OCI-M2 (cell line): ENCODE results near the gene PNCK.
"Not testable (repeated sequence)": the region's sequence is repeated elsewhere in the genome, so short reads cannot be mapped to it uniquely, and the experiment has no call there.

Experiments
- DNase-seq: peaks from one replicate; lab custom pipeline; 2025; ENCODE audit not compliant: unreplicated experiment; lab: John Stamatoyannopoulos, UW

PNCK gene

DNA sequence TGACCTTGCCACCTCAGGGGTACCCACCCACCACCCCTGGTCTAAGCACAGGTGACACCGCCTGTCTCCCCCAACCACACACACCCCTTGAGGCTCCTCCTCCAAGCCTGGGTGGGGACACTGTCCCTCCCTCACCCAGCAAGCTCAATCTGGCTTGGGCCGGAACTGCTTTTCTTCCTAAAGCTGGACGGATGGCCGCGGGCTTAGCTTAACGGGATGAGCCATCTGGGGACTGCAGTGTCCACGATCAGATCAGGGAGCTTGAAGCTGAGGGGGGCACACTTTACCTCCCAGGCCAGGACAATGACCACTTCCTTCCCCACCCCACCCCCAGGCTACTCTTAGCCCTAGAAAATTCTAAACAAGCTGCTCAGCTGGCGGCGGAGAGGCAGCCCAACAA, 13.1 kb upstream of the PNCK start:
- DNase-seq, result no peak

DNA sequence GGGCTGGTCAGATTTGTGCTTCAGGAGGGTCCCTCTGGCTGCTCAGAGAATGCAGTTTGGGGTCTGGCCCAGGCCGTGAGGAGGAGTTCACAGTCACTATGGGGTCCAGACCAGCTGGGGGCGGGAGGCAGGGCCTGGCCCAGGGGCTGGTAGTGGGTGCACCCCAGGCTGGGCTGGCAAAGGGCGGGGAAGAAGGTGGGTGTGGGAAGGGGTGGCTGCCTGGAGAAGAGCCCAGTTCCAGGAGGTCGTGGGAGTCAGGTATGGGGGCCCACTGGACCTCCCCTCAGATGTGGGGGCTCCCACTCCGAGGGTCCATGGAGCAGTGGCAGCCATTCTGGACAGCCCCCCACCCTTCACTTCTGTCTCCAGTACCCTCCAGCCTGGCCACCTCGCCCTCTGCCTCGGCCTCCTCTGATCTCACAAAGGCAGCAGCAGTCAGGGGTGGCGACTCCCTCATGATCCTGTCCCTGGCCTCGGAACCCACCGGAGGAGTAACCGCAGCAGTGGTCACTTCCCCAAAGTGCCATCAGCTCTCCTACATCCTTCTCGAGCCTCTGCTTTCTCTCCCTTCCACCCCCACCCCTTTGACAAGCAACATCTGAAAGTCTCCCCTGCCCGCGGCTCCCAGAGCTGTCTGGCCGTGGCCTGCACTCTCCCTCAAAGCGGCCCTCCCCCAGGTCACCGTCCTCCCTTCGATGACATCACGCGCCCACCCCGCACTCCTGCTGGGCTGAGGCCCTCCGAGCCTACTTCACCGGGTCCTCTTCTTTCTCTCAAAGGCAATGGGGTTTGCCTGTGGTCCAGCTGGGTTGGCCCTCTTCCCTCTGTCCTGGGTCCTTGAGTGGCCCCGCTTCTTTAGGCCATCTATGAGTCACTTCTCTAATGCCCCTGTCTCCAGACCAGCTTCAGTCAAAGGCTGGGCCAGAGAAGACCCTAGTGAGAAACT, 12.4 kb upstream of the PNCK start:
- DNase-seq, result no peak

DNA sequence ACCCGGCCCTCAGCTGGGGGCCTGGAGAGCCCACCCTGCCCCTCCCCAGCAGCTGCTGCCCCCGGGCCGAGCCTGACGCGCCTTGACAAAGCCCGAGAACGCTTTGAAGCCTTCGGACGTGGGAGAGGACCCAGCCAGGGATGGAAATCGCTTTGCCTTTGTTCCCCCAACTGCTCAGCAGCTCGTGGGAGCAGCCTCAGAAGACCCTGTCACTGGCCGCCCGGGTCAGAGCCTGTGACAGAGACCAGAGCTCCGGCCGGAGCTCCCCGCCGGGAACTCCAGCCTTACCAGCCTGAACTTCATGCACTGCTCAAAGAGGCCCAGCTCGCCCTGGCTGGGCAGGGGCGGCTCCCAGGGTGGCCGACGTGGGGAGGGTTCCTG, 11.5 kb upstream of the PNCK start:
- no peak for DNase-seq

DNA sequence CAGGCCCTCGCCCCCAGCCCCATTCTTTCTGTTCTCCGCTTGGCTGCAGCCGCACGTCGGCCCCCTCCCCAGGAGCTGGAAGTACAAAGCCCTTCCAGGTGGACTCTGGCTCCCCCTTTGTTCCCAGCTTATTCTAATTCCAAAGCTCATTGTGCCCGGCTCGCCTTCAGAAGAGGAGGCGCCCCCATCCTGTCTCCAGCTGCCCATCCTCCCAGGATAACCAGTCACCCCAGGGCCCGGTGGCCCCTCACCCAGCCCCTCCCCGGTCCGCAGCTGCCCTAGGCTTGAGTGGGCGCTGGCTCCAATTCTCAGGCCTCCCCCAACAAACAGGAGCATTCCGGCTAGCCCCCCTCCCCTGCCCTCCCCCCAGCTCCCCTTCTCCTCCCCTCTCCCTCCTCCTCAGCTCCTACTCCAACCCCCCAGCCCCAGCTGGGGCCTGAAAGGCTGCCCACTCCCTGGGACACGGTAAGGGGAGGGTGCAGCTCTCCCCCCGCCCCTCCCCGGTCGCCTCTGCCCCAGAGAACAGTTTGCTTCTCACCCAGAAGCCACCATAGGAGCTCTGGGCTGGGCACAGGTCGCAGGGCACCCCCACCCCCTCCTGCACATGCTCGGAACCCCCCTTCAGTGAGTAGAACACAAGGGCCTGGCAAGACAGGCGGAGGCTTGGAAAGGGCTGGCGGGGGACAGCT, 11.0 kb upstream of the PNCK start:
- no peak for DNase-seq

DNA sequence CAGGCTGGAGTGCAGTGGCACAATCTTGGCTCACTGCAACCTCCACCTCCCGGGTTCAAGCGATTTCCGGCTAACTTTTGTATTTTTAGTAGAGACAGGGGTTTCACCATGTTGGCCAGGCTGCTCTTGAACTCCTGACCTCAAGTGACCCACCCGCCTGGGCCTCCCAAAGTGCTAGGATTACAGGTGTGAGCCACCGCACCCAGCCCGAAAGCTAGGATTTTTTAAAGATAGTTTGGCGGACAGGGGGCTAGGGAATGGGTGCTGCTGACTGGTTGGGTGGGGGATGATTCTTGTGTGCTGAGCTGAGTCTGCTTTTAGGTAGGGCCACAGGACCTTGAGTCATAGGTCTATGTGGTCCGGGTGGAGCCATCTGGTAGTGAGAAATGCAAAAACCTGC, 9.9 kb upstream of the PNCK start:
- not testable (repeated sequence) for DNase-seq

DNA sequence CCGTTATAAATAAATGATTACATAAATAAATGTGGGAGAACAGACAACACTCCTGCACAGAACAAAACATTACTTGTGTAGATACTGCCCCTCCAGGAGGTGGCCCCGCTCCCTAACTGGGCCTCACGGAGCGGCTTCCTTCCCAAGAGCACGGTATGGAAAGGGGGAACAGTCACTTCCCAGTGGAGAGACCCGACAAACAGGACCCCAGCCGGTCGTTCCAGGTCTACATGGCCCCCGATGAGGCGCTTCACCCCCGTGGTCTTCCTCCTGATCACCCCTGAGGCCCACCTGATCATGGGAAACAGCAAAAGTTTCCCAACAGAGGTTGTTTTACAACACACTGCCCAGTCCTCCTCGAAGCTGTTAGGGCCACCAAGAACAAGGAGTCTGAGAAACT, 7.6 kb upstream of the PNCK start:
- no peak for DNase-seq

DNA sequence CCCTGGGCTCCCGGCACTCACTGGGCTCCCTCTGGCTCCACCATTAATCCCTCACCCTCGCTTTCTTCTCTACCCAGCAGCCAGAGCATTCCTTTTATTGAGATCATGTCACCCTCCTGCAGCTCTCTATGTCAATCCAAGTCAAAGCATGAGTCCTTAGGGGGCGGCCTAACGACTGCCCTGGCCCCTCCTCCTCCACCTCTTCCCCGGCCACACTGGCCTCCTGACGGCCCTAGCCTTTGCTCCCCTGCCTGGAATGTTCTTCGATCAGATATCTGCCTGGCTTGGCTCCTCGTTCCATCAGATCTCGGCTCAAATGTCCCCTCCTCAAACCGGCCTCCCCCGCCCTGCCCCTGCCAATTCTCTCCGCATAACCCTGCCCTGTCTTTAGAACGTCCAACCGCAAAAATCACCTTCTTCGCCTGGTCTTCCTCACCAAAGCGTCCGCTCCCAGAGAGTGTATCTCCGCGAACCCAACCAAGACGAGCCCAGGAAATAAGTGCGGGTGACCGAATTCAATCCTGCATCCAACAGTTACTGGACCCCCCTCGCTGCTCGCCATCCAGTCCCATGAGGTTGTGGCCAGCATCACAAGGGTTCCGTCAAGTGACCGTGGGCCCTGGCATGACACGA, 722 bp upstream of the PNCK start:
- no peak for DNase-seq

DNA sequence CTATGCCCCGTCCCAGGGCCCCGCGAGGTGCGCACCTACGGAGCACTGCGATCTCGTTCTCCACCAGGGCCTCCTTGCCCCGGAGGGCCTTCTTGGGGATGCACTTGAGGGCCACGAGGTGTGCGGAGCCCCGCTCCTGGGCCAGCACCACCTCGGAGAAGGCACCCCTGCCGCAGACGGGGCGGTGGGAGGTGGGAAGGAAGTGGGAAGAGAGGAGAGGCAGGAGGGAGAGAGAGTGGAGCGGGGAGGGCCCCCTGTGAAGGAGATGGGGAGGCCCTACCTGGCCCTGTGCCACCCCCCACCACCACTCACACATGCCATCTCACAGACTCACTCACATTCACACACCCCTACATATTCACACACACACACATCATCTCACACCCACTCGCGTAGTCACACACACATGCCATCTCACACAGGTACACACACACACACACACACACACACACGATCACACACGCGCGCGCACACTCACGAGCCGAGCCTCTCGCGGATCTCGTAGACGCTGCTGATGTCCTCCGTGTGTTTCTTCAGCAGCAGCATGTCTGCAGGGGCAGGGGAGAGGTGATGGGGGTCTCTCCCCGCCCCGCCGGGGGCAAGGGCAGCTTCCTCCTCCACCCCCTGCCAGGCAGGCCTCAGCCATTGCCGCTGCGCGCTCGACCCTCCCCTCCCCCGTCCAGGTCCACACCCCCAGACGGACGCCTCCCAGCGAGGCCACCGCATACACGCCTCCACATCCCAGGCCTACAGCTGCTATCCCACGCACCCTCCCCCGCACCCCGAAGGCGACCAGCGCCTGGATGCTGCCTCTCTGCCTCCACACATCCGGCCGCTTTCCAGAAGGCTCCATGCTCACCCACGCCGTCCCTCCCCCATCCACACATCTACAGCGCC, 834 bp downstream of the PNCK start:
- DNase-seq, result no peak

DNA sequence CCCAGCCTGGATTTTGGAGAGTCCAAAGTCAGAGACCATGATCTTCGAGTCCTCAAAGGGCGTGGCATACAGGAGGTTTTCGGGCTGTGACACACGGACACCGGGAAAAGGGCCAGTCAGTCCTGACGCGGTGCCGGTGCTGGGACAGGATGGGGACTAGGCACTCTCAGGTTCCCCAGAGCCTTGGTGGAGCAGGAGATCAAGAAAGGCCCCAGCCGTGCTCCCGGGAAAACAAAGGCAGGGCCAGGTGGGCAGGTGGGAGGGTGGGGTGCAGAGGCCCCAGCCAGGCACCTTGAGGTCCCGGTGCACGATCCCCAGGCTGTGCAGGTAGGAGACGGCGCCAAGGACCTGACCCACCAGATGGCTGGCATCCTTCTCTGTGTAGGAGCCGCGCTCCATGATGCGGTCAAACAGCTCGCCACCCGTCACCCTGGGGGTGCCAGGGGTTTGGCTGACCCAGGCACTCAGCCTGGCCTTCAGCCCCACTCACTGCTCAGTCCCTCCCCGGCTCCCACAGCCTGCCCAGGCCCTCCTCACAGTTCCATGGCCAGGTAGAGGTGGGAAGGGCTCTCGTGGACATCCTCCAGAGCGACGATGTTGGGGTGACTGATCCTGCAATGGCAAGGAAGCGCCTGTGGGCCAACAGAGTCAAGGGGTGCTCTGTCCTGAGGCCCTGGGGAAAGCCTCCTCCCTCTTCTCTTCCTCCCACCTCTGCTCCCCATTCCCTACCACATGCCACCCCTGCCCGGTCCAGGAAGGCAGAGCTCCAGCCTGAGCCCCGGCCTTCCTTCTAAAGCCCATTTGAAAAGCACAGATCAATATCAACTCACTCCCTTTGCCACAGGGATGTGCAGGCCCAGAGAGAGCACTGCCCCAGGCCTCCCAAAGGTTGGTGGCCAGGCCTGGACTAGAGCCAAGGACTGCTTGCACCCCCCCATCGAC, 1.8 kb downstream of the PNCK start:
- DNase-seq, result no peak

DNA sequence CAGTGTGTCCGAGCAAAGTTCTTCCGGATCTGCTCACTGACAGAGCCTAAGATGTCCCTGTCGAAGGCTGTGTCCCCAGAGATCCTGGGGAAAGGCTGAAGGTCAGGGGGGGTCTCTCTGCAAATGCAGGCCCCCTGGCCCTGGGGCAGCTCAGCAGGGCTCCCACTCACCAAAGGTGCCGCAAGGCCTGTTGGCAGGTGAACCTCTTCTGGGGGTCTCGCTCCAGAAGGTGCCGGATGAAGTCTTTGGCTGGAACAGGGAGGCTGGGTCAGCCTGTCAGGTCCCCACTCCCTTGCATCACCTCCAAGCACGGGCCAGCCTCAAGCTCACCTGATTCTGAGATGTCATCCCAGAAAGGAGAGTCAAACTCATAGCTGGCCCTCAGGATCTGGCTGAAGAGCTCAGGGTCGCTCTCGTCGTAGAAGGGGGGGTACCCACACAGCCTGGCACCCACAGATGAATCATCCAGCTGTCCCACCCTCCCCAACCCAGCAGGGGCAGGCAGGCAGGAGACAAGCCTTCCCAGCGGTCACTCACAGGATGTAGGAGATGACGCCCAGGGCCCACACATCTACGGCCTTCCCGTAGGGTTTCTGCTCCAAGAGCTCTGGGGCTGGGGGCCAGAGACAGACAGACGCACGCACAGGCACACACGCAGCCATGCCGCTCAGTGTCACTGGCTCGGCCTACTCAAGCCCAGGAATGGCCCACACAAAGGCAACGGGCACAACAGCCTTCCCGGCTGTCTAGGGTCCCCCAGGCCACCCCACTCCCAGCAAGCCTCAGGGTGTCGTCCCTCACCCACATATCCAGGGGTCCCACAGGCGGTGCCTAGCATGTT, 2.6 kb downstream of the PNCK start:
- DNase-seq, result no peak

DNA sequence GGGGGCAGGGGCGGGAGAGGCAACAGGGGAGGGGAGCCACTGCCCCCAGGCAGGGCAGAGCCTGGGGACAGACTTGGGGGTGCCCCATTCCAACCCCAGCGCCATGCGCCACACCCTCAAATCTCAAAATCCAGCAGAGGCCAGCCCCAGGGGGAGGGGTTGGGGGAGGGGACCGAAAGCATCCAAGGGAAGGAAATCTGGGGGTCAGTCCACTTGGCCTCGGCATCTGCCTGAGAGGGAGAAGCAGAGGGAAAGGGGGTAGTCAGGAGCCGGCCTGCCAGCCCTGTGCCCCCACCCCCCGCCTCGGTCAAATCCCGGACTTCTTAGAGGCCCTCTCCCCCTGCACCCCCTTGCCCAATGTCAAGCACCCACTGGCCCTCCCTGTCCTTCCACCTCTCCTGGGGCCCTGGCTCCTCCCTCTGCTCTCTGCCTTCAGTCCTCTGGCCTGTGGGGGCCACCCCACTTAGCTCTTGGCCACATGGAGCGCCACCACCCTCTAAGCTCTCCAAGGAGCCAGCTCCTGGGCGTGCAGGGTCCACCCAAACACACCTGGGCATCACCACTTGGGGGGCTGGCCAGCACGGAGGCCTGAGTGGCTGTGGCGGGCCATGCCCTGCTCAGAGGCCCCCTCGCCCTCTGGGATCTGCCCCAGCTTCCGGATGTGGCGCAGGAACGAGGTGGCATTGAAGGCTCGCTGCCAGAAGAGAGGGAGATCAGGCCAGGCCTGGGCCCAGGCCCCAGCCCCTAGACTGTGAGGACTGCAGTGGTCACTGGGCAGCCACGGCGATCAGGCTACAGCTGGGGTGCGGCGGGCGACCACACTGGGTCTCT, 3.5 kb downstream of the PNCK start:
- no peak for DNase-seq

DNA sequence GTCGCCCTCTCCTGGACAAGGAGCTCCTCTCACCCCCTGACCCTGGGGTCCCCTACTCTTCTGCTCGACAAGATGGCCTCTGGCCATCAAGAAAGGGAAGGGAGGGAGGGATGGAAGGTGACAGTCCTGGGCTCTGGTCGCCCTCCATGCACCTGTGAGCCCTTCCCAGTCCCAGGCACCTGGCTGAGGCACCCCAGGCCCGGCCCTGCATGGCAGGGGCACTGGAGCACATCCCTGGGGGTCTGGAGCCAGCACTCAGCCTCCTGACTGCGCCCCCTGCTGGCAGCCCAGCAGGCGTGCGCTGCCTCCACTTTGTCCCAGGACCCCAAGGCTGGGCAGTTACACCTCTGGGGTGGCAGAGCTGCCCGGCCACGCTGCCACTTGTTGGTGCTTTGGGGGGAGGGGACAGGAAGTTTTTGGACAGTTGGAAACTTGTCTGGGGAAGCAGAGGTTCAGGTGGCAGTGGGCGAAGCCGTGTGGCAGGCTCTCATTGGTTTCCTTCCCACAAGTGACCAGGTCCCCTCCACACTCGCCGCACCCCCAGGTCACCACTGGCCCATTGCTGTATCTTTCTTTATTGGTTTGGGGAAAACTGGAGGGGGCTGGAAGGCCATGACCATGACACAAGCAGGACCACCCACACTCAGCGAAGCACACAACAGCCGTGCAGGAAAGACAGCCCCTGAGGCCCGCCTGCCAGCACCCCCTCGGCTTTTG, 4.3 kb downstream of the PNCK start:
- no peak for DNase-seq

DNA sequence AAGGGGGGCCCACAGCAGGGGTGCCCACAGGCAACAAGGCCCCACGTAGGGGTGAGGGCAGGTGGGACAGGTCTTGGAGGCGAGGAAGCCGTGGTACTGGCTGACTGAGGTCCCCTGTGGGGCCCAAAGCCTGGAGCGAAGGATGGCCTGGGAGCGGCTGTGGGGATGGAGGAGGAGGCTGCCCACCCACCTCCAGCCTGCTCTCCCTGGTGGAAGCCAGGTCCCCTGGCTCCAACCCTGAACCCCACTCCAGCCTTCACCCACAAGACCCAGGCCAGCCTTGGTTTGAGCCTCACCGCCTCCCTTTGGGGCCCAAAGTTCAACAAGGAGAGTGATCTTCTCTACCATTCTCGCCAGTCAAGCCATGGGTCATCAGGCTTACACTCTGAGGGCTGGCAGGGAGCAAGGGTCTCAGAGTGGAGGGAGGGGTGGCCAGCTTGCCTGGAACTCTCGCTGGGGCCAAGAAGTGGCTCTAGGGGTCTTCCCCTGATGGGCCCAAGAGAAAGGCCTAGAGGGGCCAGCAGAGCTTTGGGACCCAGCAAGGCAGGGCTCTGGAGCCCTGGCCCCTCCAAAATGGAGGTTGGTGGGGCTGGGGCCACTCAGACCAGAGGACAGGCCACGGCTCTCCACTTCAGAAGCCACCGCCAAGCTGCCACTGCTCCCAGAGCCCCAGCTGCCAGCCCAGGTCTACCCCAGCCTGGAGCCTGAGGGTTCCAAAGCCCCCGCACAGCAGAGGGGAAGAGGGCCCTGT, 5.0 kb downstream of the PNCK start:
- no peak for DNase-seq

DNA sequence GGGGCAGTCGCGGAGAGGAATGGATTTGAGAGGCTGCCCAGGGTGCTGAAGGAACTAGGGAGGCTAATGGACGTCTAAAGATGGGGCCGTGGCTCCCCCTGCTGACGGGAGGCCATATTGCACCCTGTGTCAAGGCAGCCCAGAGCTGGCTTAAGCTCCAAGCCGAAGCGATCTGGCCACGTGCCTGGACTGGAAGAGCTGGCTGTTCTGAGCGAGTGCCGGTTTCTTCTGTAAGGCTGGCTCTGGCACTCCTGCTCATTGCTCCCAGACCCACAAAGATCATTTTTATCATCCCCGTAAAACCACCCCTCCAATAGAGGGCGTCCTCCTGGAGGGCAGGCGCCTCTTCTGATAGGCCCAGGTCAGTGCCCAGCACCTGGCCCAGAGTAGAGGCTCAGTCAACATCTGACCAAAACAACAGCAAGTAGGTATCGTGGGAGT, 5.6 kb downstream of the PNCK start:
- DNase-seq, result no peak

DNA sequence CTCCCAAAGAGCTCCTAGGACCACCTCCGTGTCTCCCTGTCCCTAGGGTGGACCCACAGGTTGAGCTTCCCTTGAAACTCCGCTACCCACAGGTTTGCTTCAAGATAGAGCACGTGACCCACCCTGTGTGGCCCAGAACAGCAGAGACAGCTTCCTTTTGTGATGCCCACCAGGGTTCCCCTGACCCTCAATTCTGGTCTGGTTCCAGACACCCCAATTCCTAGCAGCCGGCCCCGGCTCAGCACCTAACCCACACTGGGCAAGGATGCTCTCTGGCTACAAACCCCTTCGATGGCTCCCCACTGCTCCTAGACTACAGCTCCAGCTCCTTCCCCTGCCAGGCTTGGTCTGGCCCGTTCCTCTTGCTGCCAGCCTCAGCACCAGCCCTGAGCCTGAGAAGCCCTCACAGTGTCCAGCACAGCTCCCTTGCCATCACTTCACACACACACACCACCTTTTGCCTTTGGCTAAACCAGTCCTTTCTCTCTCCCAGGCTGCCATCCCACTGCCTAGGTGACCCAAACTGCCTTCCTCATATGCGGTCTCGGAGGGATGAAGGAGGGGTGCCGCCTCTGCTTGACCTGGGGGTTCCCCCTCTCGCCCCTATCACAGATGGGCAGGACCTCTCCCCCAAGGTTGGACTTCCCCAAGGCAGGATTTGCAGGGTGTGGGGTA, 6.2 kb downstream of the PNCK start:
- no peak for DNase-seq

DNA sequence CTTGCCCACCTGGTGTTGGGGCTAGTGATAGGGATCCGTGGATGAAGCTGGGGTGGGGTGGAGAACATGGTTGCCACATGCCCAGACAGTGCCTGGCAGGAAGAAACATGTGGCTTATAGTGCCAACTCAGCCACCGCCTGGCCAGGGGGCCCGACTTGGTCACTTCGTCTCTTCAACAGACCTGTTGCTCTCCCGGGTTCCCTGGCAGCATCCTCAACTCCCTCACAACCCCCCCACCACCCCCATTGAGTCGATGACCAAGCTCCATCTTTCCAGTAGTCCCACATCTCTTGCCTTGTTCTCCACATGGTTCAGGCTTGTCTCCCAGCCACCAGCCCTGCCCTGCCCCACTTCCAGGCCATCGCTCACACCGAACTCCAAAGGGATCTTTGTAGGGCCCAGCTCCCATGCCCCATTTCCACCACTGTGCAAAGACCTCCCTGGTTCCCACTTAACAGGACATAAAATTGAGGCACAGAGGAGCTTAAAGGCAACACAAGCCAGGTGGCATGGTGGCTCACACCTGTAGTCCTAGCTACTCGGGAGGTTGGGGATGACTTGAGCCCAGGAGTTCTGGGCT, 7.8 kb downstream of the PNCK start:
- DNase-seq, result no peak
